HG03521 (cell line): Measurements from ENCODE around the gene CNFN.

Experiments used
- ATAC-seq: cut with Tn5 transposase; IDR thresholded peaks from one replicate; pipeline ENCODE4 v1.9.1; 2021; ENCODE audit warnings: mild to moderate bottlenecking, moderate library complexity; ENCODE audit not compliant: unreplicated experiment

Gene CNFN

GRCh38 chr19:42410371-42410770, 20.3 kb upstream of the CNFN start:
- no peak for ATAC-seq

- ATAC-seq, result no peak
Measured at GRCh38 chr19:42409477-42409876, 19.4 kb upstream of the CNFN start.

DNA sequence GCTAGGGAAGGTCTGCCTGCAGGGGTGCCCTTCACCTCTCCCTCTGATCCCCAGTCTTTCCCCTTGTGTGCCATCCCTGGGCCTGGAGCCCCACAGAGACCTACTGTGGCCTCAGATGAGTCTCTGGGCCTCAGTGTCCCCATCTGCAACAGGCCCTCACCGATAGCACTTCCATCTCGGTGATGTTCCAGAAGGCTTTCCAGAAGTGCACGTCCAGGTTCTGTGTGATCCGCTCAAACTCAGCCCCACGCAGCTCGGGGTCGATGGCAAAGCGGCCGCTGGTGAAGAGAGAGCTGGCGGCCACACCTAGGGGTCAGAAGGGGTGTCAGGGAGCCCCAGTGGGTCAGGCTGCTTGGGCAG, 17.7 kb upstream of the CNFN start:
- ATAC-seq, result no peak

GRCh38 chr19:42407085-42407815, 17.2 kb upstream of the CNFN start:
- ATAC-seq, result no peak

GRCh38 chr19:42406111-42406510, 16.0 kb upstream of the CNFN start:
- no peak for ATAC-seq

DNA sequence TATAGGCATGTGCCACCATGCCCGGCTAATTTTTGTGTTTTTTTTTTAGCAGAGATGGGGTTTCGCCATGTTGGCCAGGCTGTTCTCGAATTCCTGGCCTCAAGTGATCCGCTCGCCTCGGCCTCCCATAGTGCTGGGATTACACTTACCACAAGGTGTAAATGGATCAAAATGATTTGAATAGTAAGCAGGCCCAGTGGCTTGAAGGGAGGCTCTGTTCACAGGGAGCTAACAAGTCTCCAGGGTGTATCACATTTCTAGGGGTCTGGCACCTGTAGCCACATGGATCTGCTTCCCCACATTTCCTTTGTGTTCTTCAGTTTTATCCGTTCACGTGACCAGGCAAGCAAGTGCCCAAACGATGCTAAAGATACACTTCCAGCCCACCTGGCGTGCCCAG, 13.5 kb upstream of the CNFN start:
- no peak for ATAC-seq

DNA sequence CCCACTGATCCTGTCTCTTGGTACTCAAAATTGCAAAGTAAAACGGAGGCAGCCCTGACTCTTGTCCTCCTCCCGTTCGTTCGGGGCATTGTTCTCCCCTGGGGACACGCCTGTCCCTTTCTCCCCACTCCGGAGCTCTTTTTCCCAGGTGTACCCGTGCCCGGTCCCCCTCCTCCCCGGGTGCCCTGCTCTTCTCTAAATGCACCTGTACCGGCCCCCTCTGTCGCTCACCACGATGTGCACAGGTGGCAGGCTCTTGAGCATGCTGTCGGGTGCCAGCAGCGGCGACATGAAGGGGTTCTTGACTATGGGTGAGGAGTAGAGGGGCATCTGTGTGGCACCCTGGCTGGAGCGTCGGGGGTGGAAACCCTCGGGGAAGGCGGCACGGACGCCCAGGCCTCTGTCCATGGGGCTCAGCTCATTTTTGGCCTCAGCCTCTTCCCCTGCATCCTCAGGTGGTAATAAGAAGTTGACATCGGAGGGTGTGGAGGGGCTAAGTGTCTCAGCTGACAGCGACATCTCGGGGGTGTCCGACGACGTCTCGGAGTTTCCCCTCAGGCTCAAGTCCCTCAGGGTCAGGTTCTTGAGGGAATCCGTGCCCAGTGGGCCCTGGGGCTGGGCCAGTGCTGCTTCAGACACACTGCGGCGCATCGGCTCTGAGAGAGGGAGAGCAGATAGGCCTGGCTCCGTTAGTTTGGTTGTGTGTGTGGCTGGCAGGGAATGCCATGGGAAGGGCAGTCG, 12.4 kb upstream of the CNFN start:
- no peak for ATAC-seq

DNA sequence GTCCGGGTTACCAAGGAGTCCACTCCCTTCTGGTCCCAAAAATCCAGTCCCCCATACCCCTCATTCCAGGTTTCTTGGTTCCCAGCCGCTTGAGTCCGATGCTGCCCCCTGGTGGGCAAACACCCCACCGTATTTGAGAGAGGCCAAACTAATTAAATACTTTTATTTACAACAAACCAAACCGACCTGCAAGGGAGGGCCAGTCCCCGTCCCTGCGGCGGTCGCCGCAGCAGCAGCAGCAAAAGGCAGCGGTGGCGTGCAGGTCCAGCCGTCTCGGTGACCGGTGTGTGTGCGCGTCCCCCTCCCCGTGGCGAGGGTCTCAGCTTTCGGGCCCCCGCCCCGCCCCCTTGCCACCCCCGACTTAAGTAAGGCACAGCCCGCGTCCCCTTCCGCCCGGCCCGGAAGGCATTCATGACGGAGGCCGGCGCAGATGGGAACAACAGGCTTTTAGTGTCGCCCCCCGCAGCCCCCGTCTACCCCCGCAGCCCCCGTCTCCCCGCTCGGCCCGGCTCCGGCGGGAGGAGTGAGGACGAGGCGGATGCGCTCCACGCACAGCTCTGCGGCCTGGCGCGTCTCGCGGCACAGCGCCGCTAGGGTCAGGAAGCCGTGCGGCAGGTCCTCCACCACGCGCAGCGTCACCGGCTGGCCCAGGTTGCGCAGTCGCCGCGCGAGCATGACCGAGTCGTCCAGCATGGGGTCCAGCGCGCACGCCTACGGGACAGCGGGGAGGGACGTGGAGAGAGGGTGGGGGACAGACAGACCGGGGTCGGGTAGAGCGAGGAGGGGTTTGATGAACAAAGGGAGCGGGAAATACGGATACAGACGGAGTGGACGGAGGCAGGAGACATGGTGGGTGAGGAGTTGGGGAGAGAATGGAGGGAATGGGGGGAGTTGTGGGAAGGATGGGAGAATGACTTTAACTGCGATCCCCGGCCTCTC, 11.5 kb upstream of the CNFN start:
- ATAC-seq, result no peak

DNA sequence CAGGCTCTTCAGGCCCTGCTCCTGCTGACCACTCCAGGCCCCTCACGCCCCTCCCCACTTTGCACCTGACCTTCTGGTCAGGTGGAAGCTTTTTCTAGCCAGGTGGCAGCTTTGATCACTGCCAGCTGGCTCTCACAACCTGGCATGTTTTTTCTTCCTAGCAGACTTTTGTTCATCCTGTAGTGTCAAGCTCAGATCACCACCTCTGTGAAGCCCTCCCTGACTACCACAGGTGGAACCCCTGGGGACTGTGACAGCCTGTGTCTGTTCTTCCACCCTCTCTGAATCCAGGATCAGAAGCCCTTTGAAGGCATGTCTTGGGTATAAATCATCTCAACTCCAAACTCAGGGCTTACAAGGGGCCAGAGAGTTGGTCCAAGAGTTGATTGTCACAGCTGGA, 10.3 kb upstream of the CNFN start:
- ATAC-seq, result no peak

DNA sequence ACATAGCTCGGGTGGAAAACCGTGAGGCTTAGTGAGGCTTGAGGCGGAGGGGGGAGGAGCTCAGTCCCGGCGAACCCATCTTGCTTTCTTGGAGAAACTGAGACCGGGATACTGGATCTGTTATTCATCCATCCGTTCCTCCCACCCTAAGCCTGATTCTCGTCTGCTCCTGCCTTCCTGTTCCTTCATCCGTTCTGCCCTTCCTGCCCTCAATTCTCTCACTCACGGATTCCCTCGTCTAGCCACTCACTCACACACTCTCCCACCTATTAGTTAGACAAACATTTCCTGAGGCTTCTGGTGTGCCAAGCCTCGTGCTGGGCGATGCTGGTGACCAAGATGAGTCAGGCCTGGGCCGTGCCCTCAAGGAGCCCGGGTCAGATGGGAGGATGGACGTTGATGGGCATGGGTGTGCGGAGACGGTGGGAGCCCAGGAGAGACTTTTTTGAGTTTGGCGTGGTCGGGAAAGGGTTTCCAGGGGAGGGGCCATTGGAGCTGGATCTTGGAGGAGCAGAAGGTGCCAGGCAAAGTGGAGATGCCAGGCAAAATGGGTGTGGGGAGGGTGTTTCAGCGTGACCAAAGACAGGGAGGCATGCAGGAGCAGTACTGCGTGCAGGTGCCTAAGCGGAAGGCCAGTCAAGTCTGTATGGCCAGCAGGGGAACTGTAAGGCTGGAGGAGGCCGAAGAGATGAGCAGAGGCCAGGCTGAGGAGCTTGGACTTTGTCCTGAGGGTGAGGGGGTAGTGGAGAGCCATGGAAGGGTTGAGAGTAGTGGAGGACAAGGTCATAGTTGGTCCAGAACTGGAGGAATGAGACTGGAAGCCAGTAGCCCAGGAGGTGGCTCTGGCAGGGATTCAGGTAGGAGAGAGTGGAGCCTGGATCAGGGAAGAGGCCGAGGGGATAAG, 7.4 kb upstream of the CNFN start:
- no peak for ATAC-seq

- peak; percentile 97 for ATAC-seq
Measured at GRCh38 chr19:42396381-42397262, 6.5 kb upstream of the CNFN start.

DNA sequence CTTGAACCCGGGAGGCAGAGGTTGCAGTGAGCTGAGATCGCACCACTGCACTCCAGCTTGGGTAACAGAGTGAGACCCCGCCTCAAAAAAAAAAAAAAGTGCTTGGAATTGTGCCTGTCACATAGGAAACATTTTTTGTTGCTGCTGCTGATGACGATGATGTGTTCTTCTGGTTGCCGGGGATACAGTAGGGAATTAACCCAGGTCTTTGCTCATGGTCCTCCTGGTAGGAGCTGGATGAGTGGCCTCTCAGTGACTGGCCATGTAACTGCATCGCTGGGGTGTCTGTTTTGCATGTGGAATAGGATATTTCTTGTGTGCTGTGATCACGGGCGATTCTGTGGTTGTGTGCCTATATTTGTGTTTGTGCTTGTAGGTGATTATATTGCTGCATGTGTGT, 4.7 kb upstream of the CNFN start:
- no peak for ATAC-seq

- ATAC-seq, result no peak
Measured at GRCh38 chr19:42392165-42392564, 2.1 kb upstream of the CNFN start.

GRCh38 chr19:42388851-42389489, 1.1 kb downstream of the CNFN start:
- ATAC-seq, result no peak

DNA sequence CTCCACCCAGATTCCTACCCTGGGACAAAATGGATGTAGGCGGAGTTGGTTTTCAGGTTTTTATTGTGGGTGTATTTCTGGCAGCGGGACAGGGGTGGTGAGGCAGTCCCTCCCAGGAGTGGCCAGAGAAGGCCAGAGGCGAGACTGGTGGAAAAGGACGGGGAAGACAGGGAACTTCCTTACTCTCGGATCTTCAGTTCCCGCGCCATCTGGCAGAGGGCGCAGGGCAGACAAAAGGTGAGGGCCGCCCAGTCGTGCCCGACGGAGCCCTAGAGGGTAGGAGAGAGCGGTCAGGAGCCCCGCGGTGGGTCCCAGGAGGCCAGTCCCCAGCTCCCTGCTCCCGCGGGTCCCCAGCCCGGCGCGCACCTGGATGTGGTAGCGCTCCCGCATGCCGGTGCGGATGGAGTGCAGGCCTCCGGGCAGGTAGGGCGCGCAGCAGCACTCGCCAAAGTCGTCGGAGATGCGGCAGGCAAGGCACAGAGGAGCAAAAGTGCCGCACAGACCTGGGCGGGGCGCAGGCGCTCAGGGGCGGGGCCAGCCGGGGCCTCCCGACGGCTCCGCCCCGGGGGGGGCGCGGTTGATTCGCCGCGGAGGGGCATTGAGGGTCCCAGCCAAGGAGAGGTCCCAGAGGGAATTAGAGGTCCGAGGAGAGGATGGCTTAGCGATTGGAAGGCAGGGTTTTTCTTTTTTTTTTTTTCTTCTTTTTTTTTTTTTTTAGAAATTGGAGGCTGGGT, 3.0 kb downstream of the CNFN start:
- no peak for ATAC-seq

DNA sequence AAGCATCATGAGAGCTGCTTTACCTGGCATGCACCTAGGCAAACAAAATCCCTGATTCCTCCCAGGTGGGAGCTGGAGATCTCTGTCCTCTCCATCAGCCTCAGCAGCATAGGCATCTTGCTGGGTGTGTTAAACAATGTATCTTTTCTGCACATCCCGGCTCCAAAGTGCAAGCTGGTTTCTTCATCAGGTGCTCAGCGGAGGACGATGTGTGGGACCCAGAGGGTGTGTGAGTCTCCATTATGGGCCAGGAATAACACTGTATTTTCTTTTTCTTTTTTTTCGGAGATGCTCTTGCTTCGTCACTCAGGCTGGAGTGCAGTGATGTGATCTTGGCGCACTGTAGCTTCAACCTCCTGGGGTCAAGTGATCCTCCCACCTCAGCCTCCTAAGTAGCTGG, 9.9 kb downstream of the CNFN start:
- no peak for ATAC-seq

DNA sequence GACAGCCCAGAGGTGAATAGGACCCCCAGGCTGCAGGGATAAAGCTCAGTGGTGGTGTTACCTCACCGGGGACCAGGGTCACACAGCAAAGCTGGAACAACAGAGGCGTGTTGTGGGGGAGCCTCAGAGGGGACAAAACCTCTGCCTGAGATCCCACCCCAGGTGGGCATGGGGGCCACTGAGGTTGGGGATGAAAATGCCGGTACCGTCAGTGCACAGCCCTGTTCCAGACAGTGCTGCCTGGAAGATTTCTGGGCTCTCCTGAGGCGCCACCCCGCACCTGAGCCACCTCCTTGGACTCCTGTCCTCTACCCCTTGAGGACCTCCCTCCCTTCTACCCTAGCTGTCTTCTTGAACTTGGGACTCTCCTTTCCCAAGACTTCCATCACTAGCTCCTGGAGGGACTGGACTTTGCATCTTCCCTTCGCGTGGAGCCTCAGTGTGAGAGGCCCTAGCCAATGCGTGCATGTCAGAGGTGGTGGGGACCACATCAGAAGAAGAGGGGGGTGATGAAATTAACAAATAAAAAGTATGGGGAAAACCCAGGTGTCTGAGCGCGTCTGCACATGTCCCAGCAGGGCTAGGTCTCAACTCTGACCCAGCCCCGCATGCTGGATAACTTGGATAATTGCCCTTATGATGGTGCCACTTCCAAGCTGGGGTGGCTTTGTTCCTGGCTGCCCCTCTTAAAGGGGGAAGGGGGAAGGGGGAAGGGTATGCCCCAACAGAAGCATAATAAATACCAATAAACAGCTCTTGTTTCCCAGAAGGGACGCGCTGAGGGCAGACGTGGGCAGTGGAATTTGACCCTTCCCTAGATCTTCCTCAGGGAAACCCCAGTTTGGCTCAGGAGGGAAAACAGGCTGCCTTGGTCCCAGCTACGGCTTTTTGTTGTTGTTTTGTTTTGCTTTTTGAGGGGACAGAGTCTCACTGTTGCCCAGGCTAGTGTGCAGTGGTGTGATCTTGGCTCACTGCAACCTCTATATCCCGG, 11.6 kb downstream of the CNFN start:
- no peak for ATAC-seq
